NB4 (cell line): ENCODE results near the gene CDRT15.

Experiments
- CTCF ChIP-seq: IDR thresholded peaks from one replicate; pipeline ENCODE4 v1.5.1; 2012; ENCODE audit warnings: low read depth, low read length
- MYC ChIP-seq: IDR thresholded peaks from 2 replicates; pipeline ENCODE4 v1.6.1; 2011; ENCODE audit warnings: low read depth, low read length
- POLR2A ChIP-seq: IDR thresholded peaks from 2 replicates; pipeline ENCODE4 v1.6.1; 2011; ENCODE audit warnings: mild to moderate bottlenecking; ENCODE audit not compliant: insufficient read length; ENCODE audit errors: extremely low read depth

GRCh38 chr17:14225254-14225980 is 11.2 kb downstream of the CDRT15 start:
- TF ChIP-seq POLR2A (no peak), CTCF (no peak), MYC (no peak)
